ENCODE measurements around the gene ARMH3.

DNA sequence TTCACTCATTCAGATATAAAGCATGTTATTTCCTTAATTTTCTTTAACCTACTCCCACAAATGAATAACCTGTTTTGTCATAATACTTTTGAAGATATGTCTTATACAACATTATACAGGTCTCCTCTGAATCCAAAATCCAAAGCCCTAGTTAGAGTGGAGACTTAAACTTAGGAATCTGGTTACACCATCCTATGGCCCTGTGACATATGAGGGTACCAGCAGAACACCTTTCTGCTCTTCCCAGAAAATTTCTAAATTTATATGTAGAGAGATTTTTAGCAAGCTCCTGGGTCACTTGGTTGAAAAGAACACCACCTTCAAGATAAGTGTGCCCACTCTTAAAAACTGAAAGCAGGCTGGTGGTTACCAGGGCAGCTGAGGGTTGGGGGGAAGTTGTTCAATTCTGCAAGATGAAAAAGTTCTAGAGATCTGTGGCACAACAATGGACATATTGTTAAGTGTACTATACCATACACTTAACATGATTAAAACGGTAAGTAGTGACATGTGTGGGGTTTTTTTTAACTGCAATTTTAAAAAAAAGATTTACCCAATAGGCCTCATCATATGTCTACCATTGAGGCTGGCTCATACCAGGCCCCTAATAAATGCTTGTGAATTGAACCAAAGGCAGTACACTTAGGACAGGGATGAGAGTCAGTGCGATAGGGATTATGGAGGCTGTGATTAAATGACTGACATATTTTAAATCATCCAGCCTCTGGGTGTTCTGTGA, 174.8 kb downstream of the ARMH3 start:
- TF ChIP-seq, protein P1, sequence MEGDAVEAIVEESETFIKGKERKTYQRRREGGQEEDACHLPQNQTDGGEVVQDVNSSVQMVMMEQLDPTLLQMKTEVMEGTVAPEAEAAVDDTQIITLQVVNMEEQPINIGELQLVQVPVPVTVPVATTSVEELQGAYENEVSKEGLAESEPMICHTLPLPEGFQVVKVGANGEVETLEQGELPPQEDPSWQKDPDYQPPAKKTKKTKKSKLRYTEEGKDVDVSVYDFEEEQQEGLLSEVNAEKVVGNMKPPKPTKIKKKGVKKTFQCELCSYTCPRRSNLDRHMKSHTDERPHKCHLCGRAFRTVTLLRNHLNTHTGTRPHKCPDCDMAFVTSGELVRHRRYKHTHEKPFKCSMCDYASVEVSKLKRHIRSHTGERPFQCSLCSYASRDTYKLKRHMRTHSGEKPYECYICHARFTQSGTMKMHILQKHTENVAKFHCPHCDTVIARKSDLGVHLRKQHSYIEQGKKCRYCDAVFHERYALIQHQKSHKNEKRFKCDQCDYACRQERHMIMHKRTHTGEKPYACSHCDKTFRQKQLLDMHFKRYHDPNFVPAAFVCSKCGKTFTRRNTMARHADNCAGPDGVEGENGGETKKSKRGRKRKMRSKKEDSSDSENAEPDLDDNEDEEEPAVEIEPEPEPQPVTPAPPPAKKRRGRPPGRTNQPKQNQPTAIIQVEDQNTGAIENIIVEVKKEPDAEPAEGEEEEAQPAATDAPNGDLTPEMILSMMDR (IDR thresholded peaks at IDR 0.05), result no peak
- no peak for TF ChIP-seq POLR2A (IDR thresholded peaks at IDR 0.05)

Data from testis (tissue), 2 donors.